Kidney (tissue), 14 donors: ENCODE measurements around the gene FANCD2. TPM values are rescaled to one million over a fixed set of nuclear protein-coding genes. Genes with fewer than 3 reads are reported as not detected.
"Not testable (repeated sequence)": the region's sequence is repeated elsewhere in the genome, so short reads cannot be mapped to it uniquely, and the experiment has no call there.

Experiments
- DNase-seq, 5 donors: peaks; one replicate each; pipeline ENCODE4 v3.0.0-alpha.2; 2013 to 2020
- FAIRE-seq: peaks from 2 replicates; lab custom pipeline; 2012; peaks lifted over from hg19 to GRCh38; lab: Jason Lieb, UNC
- H3K27ac ChIP-seq, 2 donors: one replicate each; pipeline ENCODE4 v1.7.0; 2013; ENCODE audit warnings: low read depth in 2 of 2, low read length in 2 of 2, inconsistent platforms in 1 of 2
- H3K27me3 ChIP-seq: one replicate; pipeline ENCODE4 v1.7.1; 2013; ENCODE audit warnings: low read length, inconsistent platforms; ENCODE audit not compliant: control insufficient read depth, insufficient read depth
- H3K36me3 ChIP-seq, 3 donors: one replicate each; pipeline versions ENCODE4 v1.7.0 to v1.7.1; 2013; ENCODE audit warnings: low read length in 3 of 3, control low read depth in 1 of 3, inconsistent platforms in 1 of 3; ENCODE audit not compliant: insufficient read depth in 3 of 3, control insufficient read depth in 2 of 3
- H3K4me1 ChIP-seq, 3 donors: one replicate each; pipeline versions ENCODE4 v1.7.0 to v1.7.1; 2013; ENCODE audit warnings: low read length in 3 of 3, inconsistent platforms in 1 of 3, low read depth in 1 of 3; ENCODE audit not compliant: control insufficient read depth in 2 of 3, insufficient read depth in 2 of 3
- H3K4me3 ChIP-seq, 3 donors: one replicate each; pipeline versions ENCODE4 v1.7.0 to v1.8.1; 2013; ENCODE audit warnings: low read length in 3 of 3, control low read depth in 1 of 3, inconsistent platforms in 1 of 3
- H3K9ac ChIP-seq, 3 donors: one replicate each; pipeline versions ENCODE4 v1.7.0 to v1.7.1; 2013; ENCODE audit warnings: low read length in 3 of 3, control low read depth in 1 of 3, inconsistent platforms in 1 of 3
- H3K9me3 ChIP-seq, 3 donors: one replicate each; pipeline versions ENCODE4 v1.7.0 to v1.7.1; 2013; ENCODE audit warnings: low read length in 3 of 3, control low read depth in 1 of 3, inconsistent platforms in 1 of 3; ENCODE audit not compliant: control insufficient read depth in 2 of 3, insufficient read depth in 1 of 3
- CTCF ChIP-seq: IDR thresholded peaks from 3 replicates; pipeline ENCODE4 v1.5.1; 2012; ENCODE audit warnings: mild to moderate bottlenecking, moderate library complexity, borderline replicate concordance; ENCODE audit not compliant: insufficient read depth; ENCODE audit errors: extremely low read depth
- intact Hi-C: fragments of 100-400 bp; cut with DNase I; formaldehyde crosslinking; loops from one replicate; pipeline ENCODE4 v1.11.1; 2022
- polyA plus RNA-seq: library from polyadenylated mRNA; stranded (reverse); fragments of 350-450 nt; fragmentation: Illumina TruSeq; extraction: RNeasy Lipid Tissue Mini Kit (QIAGEN cat#74804); gene quantifications from one replicate; pipeline ENCODE4 v1.2.3, GENCODE V29; 2014; ENCODE audit warnings: low read depth, low replicate concordance; ENCODE audit not compliant: insufficient read depth
- total RNA-seq: library from RNA; stranded (reverse); fragmentation: NEBNext Ultra II Directional; extraction: Animal tissue kit (Norgen Biotek cat#: 25700); gene quantifications from one replicate; pipeline ENCODE4 v1.2.1, GENCODE V29; 2021
- donor health status: control.
- donor health status: control.
- donor health status: control.
- donor health status: control.
- donor health status: control.
- donor health status: DM: yes; HTN: yes; CAD: no.
- donor health status: Normal renal cell carcinoma (clear cell type).

Gene FANCD2
- total and polyA plus RNA-seq, 2 donors from 2014 or later = 0.86 to 4.8 TPM

GRCh38 chr3:10025205-10026083 lies 793 bp upstream of the FANCD2 start:
- peaks cover 2 to 15% (median 8%) of the 10 kb centered on the region in 3 donors for H3K36me3 ChIP-seq
- no peaks in the 10 kb centered on the region for H3K9me3 ChIP-seq
- peak overlapping the region in 1 of 2 donors; percentile 54 for H3K27ac ChIP-seq
- peak overlapping the region; percentile 78 to 97 (median 82) for H3K9ac ChIP-seq
- H3K4me1 ChIP-seq = peaks cover 2 to 9% (median 3%) of the 10 kb centered on the region in 3 donors
- H3K27me3 ChIP-seq = no peaks in the 10 kb centered on the region
- no peak for TF ChIP-seq CTCF
- FAIRE-seq (no peak), DNase-seq (no peak)
- H3K4me3 ChIP-seq = peak overlapping the region; percentile 90 to 99 (median 95)
- intact Hi-C loops = no loop called here

GRCh38 chr3:10041034-10041433 lies 14.8 kb downstream of the FANCD2 start:
- no peaks in the 10 kb centered on the region for H3K9me3 ChIP-seq
- H3K4me3 ChIP-seq = no peak overlapping the region
- no peak for FAIRE-seq
- no peak for DNase-seq
- no peak for TF ChIP-seq CTCF
- no peaks in the 10 kb centered on the region for H3K36me3 ChIP-seq
- no peak overlapping the region for H3K27ac ChIP-seq
- no peak overlapping the region for H3K9ac ChIP-seq
- no peaks in the 10 kb centered on the region for H3K27me3 ChIP-seq
- intact Hi-C loops = no loop called here
- no peaks in the 10 kb centered on the region for H3K4me1 ChIP-seq

GRCh38 chr3:10047876-10048275 lies 21.6 kb downstream of the FANCD2 start:
- DNase-seq (no peak), FAIRE-seq (no peak)
- no peak overlapping the region for H3K9ac ChIP-seq
- no peaks in the 10 kb centered on the region for H3K4me1 ChIP-seq
- no peaks in the 10 kb centered on the region for H3K27me3 ChIP-seq
- no peak overlapping the region for H3K27ac ChIP-seq
- no peaks in the 10 kb centered on the region for H3K9me3 ChIP-seq
- no peaks in the 10 kb centered on the region for H3K36me3 ChIP-seq
- intact Hi-C loops = no loop called here
- no peak overlapping the region for H3K4me3 ChIP-seq
- TF ChIP-seq CTCF = no peak

- H3K27me3 ChIP-seq, H3K4me1 ChIP-seq, H3K9ac ChIP-seq, H3K27ac ChIP-seq, H3K36me3 ChIP-seq, H3K9me3 ChIP-seq, DNase-seq, FAIRE-seq, H3K4me3 ChIP-seq, intact Hi-C loops: not testable (repeated sequence)
These were observed 26.8 kb downstream of the FANCD2 start for GRCh38 chr3:10053054-10053453.
